Measurements from ENCODE around the gene ACLY.
"Not testable (repeated sequence)": the region's sequence is repeated elsewhere in the genome, so short reads cannot be mapped to it uniquely, and the experiment has no call there.

Gene ACLY

GRCh38 chr17:41909088-41909487, 9.7 kb downstream of the ACLY start:
- DNase-seq = no peak

GRCh38 chr17:41907633-41908539, 10.9 kb downstream of the ACLY start:
- no peak for DNase-seq

- no peak for DNase-seq
These were observed 11.6 kb downstream of the ACLY start for GRCh38 chr17:41907185-41907556.

GRCh38 chr17:41906465-41907184, 12.1 kb downstream of the ACLY start:
- DNase-seq = no peak

GRCh38 chr17:41905172-41905571, 13.6 kb downstream of the ACLY start:
- DNase-seq = no peak

- DNase-seq = no peak
These were observed 14.4 kb downstream of the ACLY start for GRCh38 chr17:41904242-41904841.

- no peak for DNase-seq
These were observed 17.1 kb downstream of the ACLY start for GRCh38 chr17:41901646-41902045.

- DNase-seq = no peak
These were observed 22.0 kb downstream of the ACLY start for GRCh38 chr17:41896726-41897125.

GRCh38 chr17:41895617-41896016, 23.1 kb downstream of the ACLY start:
- DNase-seq = no peak

GRCh38 chr17:41894791-41895331, 23.9 kb downstream of the ACLY start:
- DNase-seq = no peak

GRCh38 chr17:41893384-41893783, 25.4 kb downstream of the ACLY start:
- no peak for DNase-seq

GRCh38 chr17:41892021-41892376, 26.8 kb downstream of the ACLY start:
- no peak for DNase-seq

- DNase-seq = no peak
These were observed 27.4 kb downstream of the ACLY start for GRCh38 chr17:41891135-41892020.

GRCh38 chr17:41888332-41888965, 30.3 kb downstream of the ACLY start:
- DNase-seq = no peak

GRCh38 chr17:41885733-41886132, 33.0 kb downstream of the ACLY start:
- DNase-seq = no peak

GRCh38 chr17:41882756-41883155, 36.0 kb downstream of the ACLY start:
- no peak for DNase-seq

- DNase-seq = no peak
These were observed 38.6 kb downstream of the ACLY start for GRCh38 chr17:41880130-41880529.

- DNase-seq = not testable (repeated sequence)
These were observed 44.5 kb downstream of the ACLY start for GRCh38 chr17:41874293-41874670.

GRCh38 chr17:41873559-41874292, 45.0 kb downstream of the ACLY start:
- no peak for DNase-seq

- no peak for DNase-seq
These were observed 47.0 kb downstream of the ACLY start for GRCh38 chr17:41871789-41872188.

GRCh38 chr17:41870627-41871026, 48.1 kb downstream of the ACLY start:
- DNase-seq = no peak
